ENCODE measurements around the gene PIK3R5. TPM values are rescaled to one million over a fixed set of nuclear protein-coding genes. Genes with fewer than 3 reads are reported as not detected.

Gene PIK3R5
- total RNA-seq, 2 donors from 2014 or later: 3.2 to 10.4 TPM

- Histone ChIP-seq H3K27ac (no peak overlapping the region), H3K4me1 (replicated peaks) (no peaks in the 10 kb centered on the region), H3K27me3 (replicated peaks; ENCODE audit: insufficient read depth) (no peaks in the 10 kb centered on the region), H3K36me3 (no peaks in the 10 kb centered on the region), H3K4me3 (no peak overlapping the region), H3K9me3 (no peaks in the 10 kb centered on the region)
- no peak for TF ChIP-seq POLR2A (IDR thresholded peaks at IDR 0.05)
- no peak for TF ChIP-seq CTCF (IDR thresholded peaks at IDR 0.05)
- TF ChIP-seq POLR2AphosphoS5 (IDR thresholded peaks at IDR 0.05): no peak
- DNase-seq (ENCODE audit: low spot score): no peak
- WGBS: 33% methylated on average over 4 of the region's 4 CpGs
- intact Hi-C loops (cut with DNase I): no loop called here
Observed at GRCh38 chr17:8877984-8878383, 87.5 kb downstream of the PIK3R5 start.

- H3K27ac ChIP-seq: no peak overlapping the region
- no peak overlapping the region for H3K4me3 ChIP-seq
- no peaks in the 10 kb centered on the region for H3K36me3 ChIP-seq
- H3K9me3 ChIP-seq: no peaks in the 10 kb centered on the region
- no peak for DNase-seq (ENCODE audit: low spot score)
- TF ChIP-seq CTCF (IDR thresholded peaks at IDR 0.05) (no peak), POLR2AphosphoS5 (IDR thresholded peaks at IDR 0.05) (no peak), POLR2A (IDR thresholded peaks at IDR 0.05) (no peak)
- 78% methylated on average over 5 of the region's 5 CpGs for WGBS
- no peaks in the 10 kb centered on the region for H3K4me1 ChIP-seq (replicated peaks)
- no peaks in the 10 kb centered on the region for H3K27me3 ChIP-seq (replicated peaks; ENCODE audit: insufficient read depth)
- intact Hi-C loops (cut with DNase I): no loop called here
Observed at GRCh38 chr17:8875957-8876356, 89.5 kb downstream of the PIK3R5 start.

- H3K27ac ChIP-seq: no peak overlapping the region
- no peaks in the 10 kb centered on the region for H3K27me3 ChIP-seq (replicated peaks; ENCODE audit: insufficient read depth)
- no peaks in the 10 kb centered on the region for H3K4me1 ChIP-seq (replicated peaks)
- H3K4me3 ChIP-seq: no peak overlapping the region
- TF ChIP-seq POLR2AphosphoS5 (IDR thresholded peaks at IDR 0.05) (no peak), POLR2A (IDR thresholded peaks at IDR 0.05) (no peak), CTCF (IDR thresholded peaks at IDR 0.05) (no peak)
- WGBS: 90% methylated on average over 12 of the region's 12 CpGs
- no peaks in the 10 kb centered on the region for H3K9me3 ChIP-seq
- no peaks in the 10 kb centered on the region for H3K36me3 ChIP-seq
- no peak for DNase-seq (ENCODE audit: low spot score)
- intact Hi-C loops (cut with DNase I): no loop called here
Observed at GRCh38 chr17:8875436-8875835, 90.1 kb downstream of the PIK3R5 start.

GRCh38 chr17:8873801-8874715 lies 91.4 kb downstream of the PIK3R5 start:
- 60% methylated on average over 19 of the region's 19 CpGs for WGBS
- Histone ChIP-seq H3K9me3 (no peaks in the 10 kb centered on the region), H3K27ac (no peak overlapping the region), H3K36me3 (no peaks in the 10 kb centered on the region), H3K4me3 (no peak overlapping the region), H3K4me1 (replicated peaks) (no peaks in the 10 kb centered on the region), H3K27me3 (replicated peaks; ENCODE audit: insufficient read depth) (no peaks in the 10 kb centered on the region)
- TF ChIP-seq CTCF (IDR thresholded peaks at IDR 0.05) (no peak), POLR2A (IDR thresholded peaks at IDR 0.05) (no peak)
- intact Hi-C loops (cut with DNase I): no loop called here
- DNase-seq (ENCODE audit: low spot score): no peak

Data from prostate gland (tissue), 2 donors.